Tibial artery (tissue), 4 donors: ENCODE results near the gene SLC38A8.

Experiments used
- DNase-seq, 2 donors: peaks; one replicate each; pipeline ENCODE4 v3.0.0-alpha.2; 2019
- H3K27ac ChIP-seq, 2 donors: fragments of 200-600 bp; sonication (generic) in 1 of 2; 1 replicate in 1 of 2; 2 replicates in 1 of 2; pipeline ENCODE4 v1.5.1; 2018 to 2019; ENCODE audit warnings: mild to moderate bottlenecking in 1 of 2
- H3K27me3 ChIP-seq, 2 donors: fragments of 200-600 bp; sonication (generic) in 1 of 2; one replicate each; pipeline versions ENCODE4 v1.5.1 to v1.6.0; 2016 to 2019
- H3K36me3 ChIP-seq, 3 donors: fragments of 200-600 bp; sonication (generic) in 2 of 3; one replicate each; pipeline ENCODE4 v1.5.1; 2016 to 2019; ENCODE audit warnings: mild to moderate bottlenecking in 2 of 3
- H3K4me1 ChIP-seq, 4 donors: fragments of 200-600 bp; sonication (generic) in 2 of 4; 1 replicate in 3 of 4; 2 replicates in 1 of 4; pipeline ENCODE4 v1.5.1; 2016 to 2019
- H3K4me3 ChIP-seq, 2 donors: fragments of 200-600 bp; sonication (generic) in 1 of 2; 1 replicate in 1 of 2; 2 replicates in 1 of 2; pipeline ENCODE4 v1.5.1; 2018 to 2019; ENCODE audit warnings: mild to moderate bottlenecking in 2 of 2
- H3K9me3 ChIP-seq, 3 donors: fragments of 200-600 bp; sonication (generic) in 1 of 3; one replicate each; pipeline ENCODE4 v1.5.1; 2016 to 2019
- intact Hi-C: fragments of 100-400 bp; cut with DNase I; formaldehyde crosslinking; loops from one replicate; pipeline ENCODE4 v1.15.0; 2023; ENCODE audit warnings: low total_unique reads
- TF ChIP-seq, protein P1 (sequence below), 2 experiments: fragments of 200-600 bp in 1 of 2; fragments of 450-650 bp in 1 of 2; IDR thresholded peaks; one replicate each; pipeline ENCODE4 v1.5.1; 2017 to 2019; ENCODE audit warnings: antibody characterized with exemption in 2 of 2, mild to moderate bottlenecking in 1 of 2, moderate library complexity in 1 of 2

SLC38A8 gene

GRCh38 chr16:84005391-84005790 is 37.2 kb downstream of the SLC38A8 start:
- Histone ChIP-seq H3K4me1 (no peaks in the 10 kb centered on the region), H3K27me3 (peaks cover 0 to 50% of the 10 kb centered on the region in 2 donors)
- TF ChIP-seq, protein P1, sequence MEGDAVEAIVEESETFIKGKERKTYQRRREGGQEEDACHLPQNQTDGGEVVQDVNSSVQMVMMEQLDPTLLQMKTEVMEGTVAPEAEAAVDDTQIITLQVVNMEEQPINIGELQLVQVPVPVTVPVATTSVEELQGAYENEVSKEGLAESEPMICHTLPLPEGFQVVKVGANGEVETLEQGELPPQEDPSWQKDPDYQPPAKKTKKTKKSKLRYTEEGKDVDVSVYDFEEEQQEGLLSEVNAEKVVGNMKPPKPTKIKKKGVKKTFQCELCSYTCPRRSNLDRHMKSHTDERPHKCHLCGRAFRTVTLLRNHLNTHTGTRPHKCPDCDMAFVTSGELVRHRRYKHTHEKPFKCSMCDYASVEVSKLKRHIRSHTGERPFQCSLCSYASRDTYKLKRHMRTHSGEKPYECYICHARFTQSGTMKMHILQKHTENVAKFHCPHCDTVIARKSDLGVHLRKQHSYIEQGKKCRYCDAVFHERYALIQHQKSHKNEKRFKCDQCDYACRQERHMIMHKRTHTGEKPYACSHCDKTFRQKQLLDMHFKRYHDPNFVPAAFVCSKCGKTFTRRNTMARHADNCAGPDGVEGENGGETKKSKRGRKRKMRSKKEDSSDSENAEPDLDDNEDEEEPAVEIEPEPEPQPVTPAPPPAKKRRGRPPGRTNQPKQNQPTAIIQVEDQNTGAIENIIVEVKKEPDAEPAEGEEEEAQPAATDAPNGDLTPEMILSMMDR (IDR thresholded peaks at IDR 0.05) = no peak

GRCh38 chr16:84004442-84004841 is 38.2 kb downstream of the SLC38A8 start:
- DNase-seq = no peak
- H3K4me3 ChIP-seq = no peak overlapping the region
- TF ChIP-seq, protein P1 (IDR thresholded peaks at IDR 0.05) = no peak
- no peaks in the 10 kb centered on the region for H3K4me1 ChIP-seq
- no peak overlapping the region for H3K27ac ChIP-seq
- H3K27me3 ChIP-seq = peaks cover 0 to 59% of the 10 kb centered on the region in 2 donors
- no peaks in the 10 kb centered on the region for H3K9me3 ChIP-seq
- no peaks in the 10 kb centered on the region for H3K36me3 ChIP-seq
- intact Hi-C loops = no loop called here

More at GRCh38 chr16:84005391-84005790, 37.2 kb downstream of the SLC38A8 start:
- no peak overlapping the region for H3K4me3 ChIP-seq
- no peaks in the 10 kb centered on the region for H3K36me3 ChIP-seq
- DNase-seq = no peak
- intact Hi-C loops = no loop called here
- H3K27ac ChIP-seq = no peak overlapping the region
- no peaks in the 10 kb centered on the region for H3K9me3 ChIP-seq

GRCh38 chr16:84003038-84003437 is 39.6 kb downstream of the SLC38A8 start:
- H3K27me3 ChIP-seq = peaks cover 0 to 69% of the 10 kb centered on the region in 2 donors
- no peak overlapping the region for H3K4me3 ChIP-seq

DNA sequence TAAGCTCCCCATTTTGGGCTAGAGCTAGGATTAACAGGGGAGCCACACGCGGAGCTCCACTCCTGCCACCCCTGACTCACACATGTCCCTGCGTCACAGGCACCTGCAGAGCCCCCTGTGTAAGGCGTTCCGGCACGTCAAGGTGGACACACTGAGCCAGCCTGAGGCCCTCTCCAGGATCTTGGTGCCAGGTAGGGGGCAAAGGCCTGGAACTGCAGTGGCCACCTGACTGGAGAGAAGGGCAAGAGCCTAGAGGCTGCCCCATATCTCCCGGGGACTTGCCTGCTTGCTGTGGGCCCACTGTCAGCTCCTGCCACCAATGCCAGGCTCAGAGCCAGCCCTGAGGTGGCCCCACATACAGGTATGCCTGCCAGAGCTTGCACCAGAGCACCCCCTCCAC is 40.9 kb downstream of the SLC38A8 start:
- DNase-seq = no peak
- intact Hi-C loops = no loop called here
- no peaks in the 10 kb centered on the region for H3K36me3 ChIP-seq
- H3K27ac ChIP-seq = no peak overlapping the region
- TF ChIP-seq, protein P1 (IDR thresholded peaks at IDR 0.05) = no peak
- no peak overlapping the region for H3K4me3 ChIP-seq
- peaks cover 0 to 71% of the 10 kb centered on the region in 2 donors for H3K27me3 ChIP-seq
- no peaks in the 10 kb centered on the region for H3K4me1 ChIP-seq
- no peaks in the 10 kb centered on the region for H3K9me3 ChIP-seq

More at GRCh38 chr16:84003038-84003437, 39.6 kb downstream of the SLC38A8 start:
- Histone ChIP-seq H3K9me3 (no peaks in the 10 kb centered on the region), H3K4me1 (no peaks in the 10 kb centered on the region), H3K36me3 (no peaks in the 10 kb centered on the region), H3K27ac (no peak overlapping the region)
- intact Hi-C loops = no loop called here
- no peak for DNase-seq
- TF ChIP-seq, protein P1 (IDR thresholded peaks at IDR 0.05) = no peak

- no peaks in the 10 kb centered on the region for H3K36me3 ChIP-seq
- TF ChIP-seq, protein P1 (IDR thresholded peaks at IDR 0.05) = no peak
- no peaks in the 10 kb centered on the region for H3K9me3 ChIP-seq
- H3K4me1 ChIP-seq = no peaks in the 10 kb centered on the region
- intact Hi-C loops = no loop called here
- no peak for DNase-seq
- H3K27me3 ChIP-seq = peaks cover 0 to 74% of the 10 kb centered on the region in 2 donors
- no peak overlapping the region for H3K4me3 ChIP-seq
- H3K27ac ChIP-seq = no peak overlapping the region
These were observed 41.5 kb downstream of the SLC38A8 start for GRCh38 chr16:84000989-84001642.
